Measurements from ENCODE around the gene ZBTB7C. TPM values are rescaled to one million over a fixed set of nuclear protein-coding genes. Genes with fewer than 3 reads are reported as not detected.

Gene ZBTB7C
- total and polyA plus RNA-seq, 8 donors, result 1.7 to 8.7 (median 2.7) TPM

GRCh38 chr18:48160622-48161021, 248.6 kb downstream of the ZBTB7C start:
- ATAC-seq, result no peak
- no peak for DNase-seq
- H3K9me3 ChIP-seq, result no peaks in the 10 kb centered on the region
- TF ChIP-seq CTCF (IDR thresholded peaks at IDR 0.05), result no peak
- peak overlapping the region; percentile 82 to 83 for H3K27ac ChIP-seq
- H3K4me3 ChIP-seq, result peak overlapping the region in 1 of 2 donors; percentile 59
- intact Hi-C loops (cut with DNase I), result no loop called here
- H3K36me3 ChIP-seq, result no peaks in the 10 kb centered on the region
- H3K4me1 ChIP-seq, result peaks cover 5 to 29% of the 10 kb centered on the region in 2 donors
- peaks cover 0 to 12% of the 10 kb centered on the region in 2 donors for H3K27me3 ChIP-seq

GRCh38 chr18:48159816-48160215, 249.4 kb downstream of the ZBTB7C start:
- no peak for TF ChIP-seq CTCF (IDR thresholded peaks at IDR 0.05)
- Histone ChIP-seq H3K27me3 (peaks cover 0 to 12% of the 10 kb centered on the region in 2 donors), H3K4me1 (peaks cover 5 to 24% of the 10 kb centered on the region in 2 donors), H3K4me3 (no peak overlapping the region), H3K27ac (no peak overlapping the region), H3K36me3 (no peaks in the 10 kb centered on the region), H3K9me3 (no peaks in the 10 kb centered on the region)
- no peak for ATAC-seq
- intact Hi-C loops (cut with DNase I), result no loop called here
- DNase-seq, result no peak

DNA sequence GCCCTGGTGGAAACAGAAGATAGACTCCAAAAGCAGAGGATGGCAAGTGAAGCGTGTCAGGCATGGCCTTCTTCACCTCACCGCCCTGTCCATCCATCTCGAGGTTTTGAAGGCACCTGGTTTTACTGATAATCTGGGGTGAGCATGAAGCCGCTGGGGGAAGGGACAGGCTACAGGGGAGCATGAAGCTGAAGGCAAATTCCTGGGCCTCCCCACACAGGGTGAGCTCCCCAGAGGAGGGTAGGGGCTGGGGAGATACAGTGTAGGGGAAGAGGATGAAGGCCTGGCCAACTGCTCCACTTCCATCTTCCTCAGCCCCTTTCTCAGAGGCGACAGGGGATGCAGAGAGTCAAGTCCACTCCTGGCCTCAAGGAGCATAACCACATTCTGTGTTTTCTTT, 250.5 kb downstream of the ZBTB7C start:
- no peak for TF ChIP-seq CTCF (IDR thresholded peaks at IDR 0.05)
- Histone ChIP-seq H3K27ac (no peak overlapping the region), H3K27me3 (peaks cover 0 to 12% of the 10 kb centered on the region in 2 donors), H3K36me3 (no peaks in the 10 kb centered on the region), H3K4me3 (no peak overlapping the region), H3K4me1 (peaks cover 11 to 25% of the 10 kb centered on the region in 2 donors), H3K9me3 (no peaks in the 10 kb centered on the region)
- no peak for ATAC-seq
- peak in 1 of 4 donors; percentile 20 for DNase-seq
- intact Hi-C loops (cut with DNase I), result no loop called here

DNA sequence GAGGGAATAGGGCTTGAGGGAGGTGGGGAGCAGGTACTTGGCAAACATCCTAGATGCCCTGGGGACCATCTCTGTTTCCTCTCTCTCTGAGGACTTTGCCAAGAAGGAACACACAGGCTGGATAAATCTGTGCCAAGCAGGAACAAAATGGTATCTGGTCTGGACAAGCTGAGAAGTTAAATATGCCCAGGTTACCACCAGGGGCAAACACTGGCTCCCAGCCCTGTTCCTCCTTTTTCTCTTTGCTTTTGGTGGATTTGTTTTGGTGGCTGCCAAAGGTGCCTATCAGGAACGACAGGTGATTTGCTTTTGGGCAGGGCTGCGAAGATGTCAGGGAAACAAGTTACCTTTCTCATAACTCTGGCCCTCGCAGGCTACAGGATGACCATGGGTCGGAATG, 251.2 kb downstream of the ZBTB7C start:
- TF ChIP-seq CTCF (IDR thresholded peaks at IDR 0.05), result no peak
- no peak overlapping the region for H3K27ac ChIP-seq
- H3K27me3 ChIP-seq, result peaks cover 0 to 12% of the 10 kb centered on the region in 2 donors
- no peaks in the 10 kb centered on the region for H3K9me3 ChIP-seq
- peaks cover 11 to 25% of the 10 kb centered on the region in 2 donors for H3K4me1 ChIP-seq
- intact Hi-C loops (cut with DNase I), result no loop called here
- DNase-seq, result peak in 1 of 4 donors; percentile 11
- H3K36me3 ChIP-seq, result no peaks in the 10 kb centered on the region
- no peak for ATAC-seq
- no peak overlapping the region for H3K4me3 ChIP-seq

DNA sequence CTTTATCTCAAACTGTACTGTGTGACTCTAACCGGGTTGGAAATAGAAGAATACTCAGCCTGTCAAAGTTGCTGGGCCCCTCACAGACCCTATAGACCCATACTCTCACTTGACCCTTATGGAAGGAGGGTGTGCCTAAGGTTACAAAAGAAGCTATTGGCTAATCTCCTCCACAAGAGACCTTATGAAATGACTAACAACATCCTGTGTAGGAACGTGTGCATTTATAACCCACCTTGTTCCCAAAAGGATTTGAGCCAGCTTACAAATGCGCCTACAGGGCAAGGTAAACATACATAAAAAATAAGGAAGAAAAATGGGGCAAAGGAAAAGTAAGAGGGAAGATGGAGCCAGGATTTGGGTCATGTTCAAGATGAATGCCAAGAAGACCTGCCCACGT, 253.3 kb downstream of the ZBTB7C start:
- no peak overlapping the region for H3K27ac ChIP-seq
- no peak overlapping the region for H3K4me3 ChIP-seq
- no peaks in the 10 kb centered on the region for H3K9me3 ChIP-seq
- TF ChIP-seq CTCF (IDR thresholded peaks at IDR 0.05), result no peak
- peaks cover 6 to 8% of the 10 kb centered on the region in 2 donors for H3K4me1 ChIP-seq
- H3K36me3 ChIP-seq, result no peaks in the 10 kb centered on the region
- ATAC-seq (no peak), DNase-seq (no peak)
- no peaks in the 10 kb centered on the region for H3K27me3 ChIP-seq
- intact Hi-C loops (cut with DNase I), result no loop called here

Data from left lung (tissue), 10 donors.